GM18870 (cell line): ENCODE measurements around the gene EVX2.

Experiments used
- ATAC-seq: cut with Tn5 transposase; IDR thresholded peaks from one replicate; pipeline ENCODE4 v1.9.1; 2021; ENCODE audit warnings: moderate library complexity; ENCODE audit not compliant: unreplicated experiment

The EVX2 gene

GRCh38 chr2:176083796-176084261, at the start of gene EVX2:
EVX2 (minus strand) TSS chr2:176083962; CDS start chr2:176083776, 186 bp downstream.
- ATAC-seq: no peak

GRCh38 chr2:176133389-176133788, 49.6 kb upstream of the EVX2 start:
- ATAC-seq: no peak

- ATAC-seq: no peak
These were observed 48.7 kb upstream of the EVX2 start for GRCh38 chr2:176132205-176133171.

GRCh38 chr2:176131848-176132158, 48.0 kb upstream of the EVX2 start:
- no peak for ATAC-seq

- ATAC-seq: no peak
These were observed 47.4 kb upstream of the EVX2 start for GRCh38 chr2:176130957-176131847.

- ATAC-seq: no peak
These were observed 46.6 kb upstream of the EVX2 start for GRCh38 chr2:176130147-176130956.

GRCh38 chr2:176129813-176130146, 46.0 kb upstream of the EVX2 start:
- ATAC-seq: no peak

GRCh38 chr2:176128982-176129796, 45.4 kb upstream of the EVX2 start, which contains the start of gene HOXD8:
HOXD8 (plus strand) TSS chr2:176129705; CDS start chr2:176130367, 662 bp downstream.
- no peak for ATAC-seq

- ATAC-seq: no peak
These were observed 44.6 kb upstream of the EVX2 start for GRCh38 chr2:176128172-176128981.

- no peak for ATAC-seq
These were observed 44.0 kb upstream of the EVX2 start for GRCh38 chr2:176127774-176128072.

GRCh38 chr2:176126929-176127773, 43.4 kb upstream of the EVX2 start:
- no peak for ATAC-seq

GRCh38 chr2:176125772-176126054, 42.0 kb upstream of the EVX2 start:
- ATAC-seq: no peak

GRCh38 chr2:176124947-176125771, 41.4 kb upstream of the EVX2 start:
- no peak for ATAC-seq

- no peak for ATAC-seq
These were observed 40.6 kb upstream of the EVX2 start for GRCh38 chr2:176124110-176124946.

GRCh38 chr2:176123411-176124109, 39.8 kb upstream of the EVX2 start:
- no peak for ATAC-seq

- ATAC-seq: no peak
These were observed 39.1 kb upstream of the EVX2 start, which contains the start of gene HOXD9 for GRCh38 chr2:176122683-176123410. HOXD9 (plus strand) TSS chr2:176122719; CDS start chr2:176122769, 50 bp downstream.
